Right atrium auricular region (tissue), 2 donors: ENCODE data around the gene ZCCHC13. TPM values are rescaled to one million over a fixed set of nuclear protein-coding genes. Genes with fewer than 3 reads are reported as not detected.

Source experiments
- DNase-seq: peaks from one replicate; pipeline ENCODE4 v3.0.0-alpha.2; 2019; ENCODE audit warnings: low spot score
- H3K27ac ChIP-seq, 2 donors: fragments of 200-600 bp; sonication (generic); 1 replicate in 1 of 2; 2 replicates in 1 of 2; pipeline ENCODE4 v1.5.1; 2016 to 2019
- H3K27me3 ChIP-seq, 2 donors: fragments of 200-600 bp; sonication (generic); one replicate each; pipeline versions ENCODE4 v1.5.1 to v1.6.0; 2017 to 2019
- H3K36me3 ChIP-seq: fragments of 200-600 bp; sonication (generic); one replicate; pipeline ENCODE4 v1.5.1; 2016
- H3K4me1 ChIP-seq, 2 donors: fragments of 200-600 bp; sonication (generic); one replicate each; pipeline versions ENCODE4 v1.5.1 to v1.6.0; 2017 to 2019
- H3K4me3 ChIP-seq, 2 donors: fragments of 200-600 bp; sonication (generic); 1 replicate in 1 of 2; 2 replicates in 1 of 2; pipeline ENCODE4 v1.5.1; 2017 to 2019; ENCODE audit warnings: mild to moderate bottlenecking in 1 of 2, moderate library complexity in 1 of 2
- H3K9me3 ChIP-seq, 2 donors: fragments of 200-600 bp; sonication (generic); one replicate each; pipeline ENCODE4 v1.5.1; 2019
- CTCF ChIP-seq, 2 donors: fragments of 200-600 bp; sonication (generic); IDR thresholded peaks; one replicate each; pipeline ENCODE4 v1.5.1; 2019; ENCODE audit warnings: antibody characterized with exemption in 2 of 2
- total RNA-seq, 2 donors: library from RNA; depleted of rRNA; stranded (reverse); fragments of >200 nt; gene quantifications; one replicate each; pipeline ENCODE4 v1.1.0, GENCODE V29; 2016

ZCCHC13 gene
- total RNA-seq, 2 donors from 2014 or later, result not detected

- Histone ChIP-seq H3K4me3 (no peak overlapping the region), H3K9me3 (no peaks in the 10 kb centered on the region), H3K4me1 (no peaks in the 10 kb centered on the region), H3K36me3 (peaks cover 33% of the 10 kb centered on the region), H3K27me3 (no peaks in the 10 kb centered on the region), H3K27ac (no peak overlapping the region)
- DNase-seq, result no peak
- no peak for TF ChIP-seq CTCF (IDR thresholded peaks at IDR 0.05)
Observed at GRCh38 chrX:74274516-74274915, 29.5 kb upstream of the ZCCHC13 start.

GRCh38 chrX:74277320-74277719 lies 26.7 kb upstream of the ZCCHC13 start:
- no peaks in the 10 kb centered on the region for H3K9me3 ChIP-seq
- no peak overlapping the region for H3K27ac ChIP-seq
- no peak for DNase-seq
- peaks cover 48% of the 10 kb centered on the region for H3K36me3 ChIP-seq
- no peak for TF ChIP-seq CTCF (IDR thresholded peaks at IDR 0.05)
- no peaks in the 10 kb centered on the region for H3K4me1 ChIP-seq
- no peaks in the 10 kb centered on the region for H3K27me3 ChIP-seq
- H3K4me3 ChIP-seq, result no peak overlapping the region

GRCh38 chrX:74277846-74278245 lies 26.1 kb upstream of the ZCCHC13 start:
- Histone ChIP-seq H3K36me3 (peaks cover 48% of the 10 kb centered on the region), H3K27ac (no peak overlapping the region), H3K4me1 (no peaks in the 10 kb centered on the region), H3K27me3 (no peaks in the 10 kb centered on the region), H3K9me3 (no peaks in the 10 kb centered on the region), H3K4me3 (no peak overlapping the region)
- no peak for TF ChIP-seq CTCF (IDR thresholded peaks at IDR 0.05)
- DNase-seq, result no peak

GRCh38 chrX:74280759-74281158 lies 23.2 kb upstream of the ZCCHC13 start:
- Histone ChIP-seq H3K9me3 (no peaks in the 10 kb centered on the region), H3K4me3 (no peak overlapping the region), H3K27me3 (no peaks in the 10 kb centered on the region), H3K4me1 (peaks cover 0 to 10% of the 10 kb centered on the region in 2 donors), H3K36me3 (peaks cover 34% of the 10 kb centered on the region), H3K27ac (no peak overlapping the region)
- TF ChIP-seq CTCF (IDR thresholded peaks at IDR 0.05), result no peak
- DNase-seq, result no peak

- no peak for TF ChIP-seq CTCF (IDR thresholded peaks at IDR 0.05)
- no peaks in the 10 kb centered on the region for H3K27me3 ChIP-seq
- DNase-seq, result no peak
- H3K4me3 ChIP-seq, result no peak overlapping the region
- H3K4me1 ChIP-seq, result peaks cover 0 to 21% of the 10 kb centered on the region in 2 donors
- peaks cover 15% of the 10 kb centered on the region for H3K36me3 ChIP-seq
- H3K9me3 ChIP-seq, result no peaks in the 10 kb centered on the region
- no peak overlapping the region for H3K27ac ChIP-seq
Observed at GRCh38 chrX:74284391-74284952, 19.5 kb upstream of the ZCCHC13 start.
